HG03575 (cell line): ENCODE results near the gene CPZ.
"Not testable (repeated sequence)": the region's sequence is repeated elsewhere in the genome, so short reads cannot be mapped to it uniquely, and the experiment has no call there.

Experiments used
- ATAC-seq: cut with Tn5 transposase; IDR thresholded peaks from one replicate; pipeline ENCODE4 v1.9.1; 2021; ENCODE audit not compliant: unreplicated experiment, insufficient number of reproducible peaks, low FRiP score; ENCODE audit errors: extremely low read depth

Gene CPZ

GRCh38 chr4:8621135-8621534, 28.6 kb downstream of the CPZ start:
- not testable (repeated sequence) for ATAC-seq

GRCh38 chr4:8624601-8625272, 32.2 kb downstream of the CPZ start:
- ATAC-seq = not testable (repeated sequence)

GRCh38 chr4:8630240-8630905, 37.8 kb downstream of the CPZ start:
- not testable (repeated sequence) for ATAC-seq

- ATAC-seq = not testable (repeated sequence)
Observed at GRCh38 chr4:8631896-8632295, 39.3 kb downstream of the CPZ start.

GRCh38 chr4:8634773-8635172, 42.2 kb downstream of the CPZ start:
- not testable (repeated sequence) for ATAC-seq

- ATAC-seq = not testable (repeated sequence)
Observed at GRCh38 chr4:8635897-8636554, 43.5 kb downstream of the CPZ start.

- ATAC-seq = no peak
Observed at GRCh38 chr4:8637456-8637984, 45.0 kb downstream of the CPZ start.

GRCh38 chr4:8639021-8639420, 46.5 kb downstream of the CPZ start:
- no peak for ATAC-seq

GRCh38 chr4:8639777-8640720, 47.5 kb downstream of the CPZ start:
- ATAC-seq = no peak

- no peak for ATAC-seq
Observed at GRCh38 chr4:8640816-8641215, 48.3 kb downstream of the CPZ start.

- no peak for ATAC-seq
Observed at GRCh38 chr4:8641256-8641655, 48.7 kb downstream of the CPZ start.

- no peak for ATAC-seq
Observed at GRCh38 chr4:8641931-8642650, 49.5 kb downstream of the CPZ start.

GRCh38 chr4:8642651-8643321, 50.2 kb downstream of the CPZ start:
- no peak for ATAC-seq

- no peak for ATAC-seq
Observed at GRCh38 chr4:8643441-8643840, 50.9 kb downstream of the CPZ start.

GRCh38 chr4:8643986-8644385, 51.4 kb downstream of the CPZ start:
- ATAC-seq = no peak

- no peak for ATAC-seq
Observed at GRCh38 chr4:8644461-8644891, 51.9 kb downstream of the CPZ start.

GRCh38 chr4:8644966-8645752, 52.6 kb downstream of the CPZ start:
- ATAC-seq = no peak
